Measurements from ENCODE around the gene EVPL.
"Not testable (repeated sequence)": the region's sequence is repeated elsewhere in the genome, so short reads cannot be mapped to it uniquely, and the experiment has no call there.

EVPL gene

GRCh38 chr17:75996665-75997590, 30.2 kb downstream of the EVPL start:
- DNase-seq: peak; percentile 80 to 91 (median 88)

DNA sequence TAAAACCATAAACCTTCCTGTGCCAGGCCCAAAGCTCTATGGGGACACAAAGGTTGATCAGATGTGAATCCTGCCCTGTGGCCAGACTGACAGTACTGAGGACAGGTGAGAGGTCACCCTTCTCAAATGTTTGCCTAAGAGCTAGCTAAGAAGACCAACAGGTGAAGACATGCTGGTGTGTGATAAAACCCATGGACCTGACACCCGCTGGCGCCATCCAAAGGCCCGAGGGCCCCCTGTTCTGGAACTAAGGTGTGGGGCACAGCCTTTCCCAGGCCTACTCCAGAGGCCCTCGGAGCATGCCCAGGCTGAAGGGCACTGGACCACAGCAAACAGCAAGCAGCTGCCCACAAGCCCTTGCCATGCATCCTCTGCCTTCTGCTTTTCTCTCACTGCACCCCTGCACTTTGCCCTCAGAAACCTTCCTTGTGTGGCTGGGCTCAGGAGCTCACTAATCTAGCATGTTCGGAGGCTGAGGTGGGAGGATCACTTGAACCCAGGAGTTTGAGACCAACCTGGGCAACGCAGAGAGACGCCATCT, 31.7 kb downstream of the EVPL start:
- no peak for DNase-seq

DNA sequence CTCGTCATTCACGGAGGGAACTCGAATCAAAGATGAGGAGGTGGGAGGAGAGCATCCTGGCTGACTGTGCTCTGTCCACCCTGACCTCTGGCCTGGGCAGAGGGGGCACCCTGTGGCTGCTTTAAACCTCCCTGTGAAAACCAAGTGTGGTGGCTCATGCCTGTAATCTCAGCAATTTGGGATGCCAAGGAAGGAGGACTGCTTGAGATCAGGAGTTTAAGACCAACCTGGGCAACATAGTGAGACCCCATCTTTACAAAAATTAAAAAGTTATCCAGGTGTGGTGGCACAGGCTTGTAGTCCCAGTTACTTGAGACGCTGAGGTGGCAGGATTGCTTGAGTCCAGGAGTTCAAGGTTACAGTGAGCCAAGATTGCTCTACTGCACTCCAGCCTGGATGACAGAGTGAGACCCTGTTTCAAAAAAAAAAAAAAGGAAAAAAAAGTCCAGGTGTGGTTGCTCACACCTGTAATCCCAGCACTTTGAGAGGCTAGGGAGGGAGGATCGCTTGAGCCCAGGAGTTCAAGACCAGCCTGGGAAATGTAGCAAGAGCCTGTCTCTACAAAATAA, 32.2 kb downstream of the EVPL start:
- DNase-seq: no peak

GRCh38 chr17:75991396-75991795, 35.7 kb downstream of the EVPL start:
- DNase-seq: no peak

DNA sequence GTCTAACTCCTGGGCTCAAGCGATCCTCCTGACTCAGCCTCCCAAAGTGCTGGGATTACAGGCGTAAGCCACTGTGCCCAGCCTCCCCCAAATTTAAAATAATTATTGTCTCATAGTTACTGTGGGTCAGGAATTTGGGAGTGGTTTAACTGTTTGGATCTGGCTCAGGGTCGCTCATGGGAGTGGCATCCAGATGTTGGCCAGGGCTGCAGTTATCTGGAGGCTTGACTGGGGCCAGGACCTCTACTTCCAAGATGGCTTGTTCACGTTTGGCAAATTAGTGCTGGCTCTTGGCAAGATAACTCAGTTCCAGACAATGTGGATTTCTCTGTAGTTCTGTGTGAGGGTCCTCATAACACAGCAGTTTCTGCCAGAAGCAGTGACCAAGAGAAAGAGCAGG, 40.1 kb downstream of the EVPL start:
- no peak for DNase-seq

DNA sequence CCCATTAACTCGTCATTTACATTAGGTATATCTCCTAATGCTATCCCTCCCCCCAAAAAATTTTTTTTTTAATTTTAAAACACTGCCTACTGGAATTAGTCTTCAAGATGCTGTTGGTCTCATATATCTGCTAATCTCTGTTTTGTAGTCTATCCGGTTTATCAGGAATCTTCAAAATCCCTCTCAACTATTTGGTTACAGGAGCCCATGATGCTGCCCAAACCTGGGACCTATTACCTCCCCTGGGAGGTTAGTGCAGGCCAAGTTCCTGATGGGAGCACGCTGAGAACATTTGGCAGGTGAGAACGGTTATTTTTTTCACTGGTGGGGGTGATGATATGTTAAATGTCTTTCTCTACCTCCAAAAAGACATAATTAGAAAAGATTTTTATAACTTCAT, 41.1 kb downstream of the EVPL start:
- no peak for DNase-seq

DNA sequence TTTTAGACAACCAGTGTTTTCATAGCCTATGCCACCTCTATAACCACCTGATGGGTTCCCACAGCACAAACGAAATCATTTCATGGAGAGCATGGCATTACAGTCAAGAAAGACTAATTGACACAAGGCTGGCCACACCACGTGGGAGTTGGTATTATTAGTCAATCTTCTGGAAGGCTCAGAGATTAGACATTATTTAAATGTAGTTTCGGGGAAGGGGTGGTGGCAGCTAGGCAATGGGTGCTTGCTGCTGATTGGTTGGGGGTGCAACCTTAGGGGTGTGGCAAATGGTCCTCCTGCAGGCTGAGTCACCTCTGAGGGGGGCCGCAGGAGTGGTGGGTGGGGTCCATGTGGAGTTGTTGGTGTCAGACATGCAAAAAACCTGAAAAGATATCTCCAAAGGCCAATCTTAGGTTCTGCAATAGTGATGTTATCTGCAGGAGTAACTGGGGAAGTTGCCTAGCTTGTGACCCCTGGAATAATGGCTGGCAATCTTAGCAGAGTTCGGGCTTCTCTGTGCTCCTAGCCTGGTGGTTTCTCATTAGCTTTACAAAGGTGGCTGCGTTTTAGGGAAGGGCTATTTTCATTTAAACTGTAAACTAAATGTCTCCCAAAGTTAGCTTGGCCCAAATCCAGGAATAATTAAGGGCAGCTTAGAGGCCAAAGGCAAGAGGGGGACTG, 43.5 kb downstream of the EVPL start:
- peak; percentile 36 to 61 (median 54) for DNase-seq

- DNase-seq: no peak
Observed at GRCh38 chr17:75981019-75981615, 46.0 kb downstream of the EVPL start.

DNA sequence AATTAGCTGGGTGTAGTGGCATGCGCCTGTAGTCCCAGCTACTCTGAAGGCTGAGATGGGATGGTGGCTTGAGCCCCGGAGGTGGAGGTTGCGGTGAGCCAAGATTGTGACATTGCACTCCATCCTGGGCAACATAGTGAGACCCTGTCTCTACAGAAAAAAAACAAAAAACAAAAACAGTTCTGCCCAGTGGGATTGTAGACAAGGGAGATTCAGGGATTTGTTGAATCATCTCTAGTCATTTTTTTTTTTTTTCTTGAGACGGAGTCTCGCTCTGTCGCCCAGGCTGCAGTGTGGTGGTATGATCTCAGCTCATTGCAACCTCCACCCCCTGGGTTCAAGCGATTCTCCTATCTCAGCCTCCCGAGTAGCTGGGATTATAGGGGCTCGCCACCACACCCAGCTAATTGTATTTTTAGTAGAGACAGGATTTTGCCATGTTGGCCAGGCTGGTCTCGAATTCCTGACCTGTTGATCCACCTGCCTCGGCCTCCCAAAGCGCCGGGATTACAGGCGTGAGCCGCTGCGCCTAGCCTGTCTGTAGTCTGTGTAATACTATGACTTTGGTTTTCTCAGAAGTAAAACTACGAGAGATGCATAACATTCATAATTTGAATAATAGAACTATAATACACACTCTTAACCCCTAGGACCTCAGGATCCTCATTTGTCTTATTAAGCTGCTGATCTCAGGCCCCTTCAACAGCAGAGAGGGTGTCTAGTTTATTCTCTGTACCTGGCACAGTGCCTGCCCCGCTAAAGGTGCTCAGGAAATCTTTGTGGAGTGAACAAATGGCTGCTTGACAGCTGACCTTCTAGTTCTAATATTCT, 46.7 kb downstream of the EVPL start:
- DNase-seq: no peak

DNA sequence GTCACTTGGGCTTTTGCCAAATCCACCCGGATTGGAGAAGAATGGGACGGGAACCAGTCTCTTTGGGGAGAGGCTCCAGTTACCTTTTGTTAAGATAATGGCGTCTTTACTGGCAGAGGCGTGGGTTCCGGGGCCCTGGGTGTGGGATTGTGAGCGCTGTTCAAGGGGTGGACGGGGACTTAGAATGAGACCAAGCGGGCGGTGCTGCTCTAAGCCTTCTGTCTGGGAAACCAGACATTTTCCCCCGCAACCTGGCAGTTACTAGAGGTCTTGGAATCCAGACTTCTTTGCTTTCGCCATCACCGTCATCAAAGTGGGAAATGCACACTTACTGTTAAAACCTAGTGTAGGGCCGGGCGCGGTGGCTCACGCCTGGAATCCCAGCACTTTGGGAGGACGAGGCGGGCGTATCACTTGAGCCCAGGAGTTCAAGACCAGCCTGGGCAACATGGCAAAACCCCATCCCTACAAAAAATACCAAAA, 47.4 kb downstream of the EVPL start:
- DNase-seq: no peak

- DNase-seq: peak; percentile 97 to 99 (median 98)
Observed at GRCh38 chr17:75978938-75979704, 48.0 kb downstream of the EVPL start, which contains the start of the genes ACOX1 and TEN1. TSS of gene ACOX1 (minus strand) at chr17:75979166. CDS start at chr17:75979073, 93 bp downstream. TSS of gene TEN1 (plus strand) at chr17:75979240. CDS start at chr17:75986193, 6,953 bp downstream.

- DNase-seq: peak in 1 of 4 experiments; percentile 11
Observed at GRCh38 chr17:75976175-75976848, 50.8 kb downstream of the EVPL start.

DNA sequence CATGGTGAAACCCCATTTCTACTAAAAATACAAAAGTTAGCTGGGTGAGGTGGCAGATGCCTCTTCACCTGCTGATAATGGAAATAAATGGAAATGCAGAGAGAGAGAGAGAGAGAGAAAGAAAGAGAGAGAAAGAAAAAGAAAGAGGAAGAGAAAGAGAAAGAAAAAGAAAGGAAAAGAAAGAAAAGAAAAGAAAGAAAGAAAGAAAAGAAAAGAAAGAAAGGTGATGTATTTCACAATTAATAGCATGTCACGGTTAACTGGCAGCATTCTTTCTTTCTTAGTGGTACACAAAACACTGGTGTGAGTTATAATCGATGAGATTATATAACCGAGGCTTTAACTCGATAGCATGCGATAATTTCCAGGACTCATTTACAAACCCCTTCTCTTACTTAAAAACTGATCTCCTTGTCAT, 51.3 kb downstream of the EVPL start:
- no peak for DNase-seq

DNA sequence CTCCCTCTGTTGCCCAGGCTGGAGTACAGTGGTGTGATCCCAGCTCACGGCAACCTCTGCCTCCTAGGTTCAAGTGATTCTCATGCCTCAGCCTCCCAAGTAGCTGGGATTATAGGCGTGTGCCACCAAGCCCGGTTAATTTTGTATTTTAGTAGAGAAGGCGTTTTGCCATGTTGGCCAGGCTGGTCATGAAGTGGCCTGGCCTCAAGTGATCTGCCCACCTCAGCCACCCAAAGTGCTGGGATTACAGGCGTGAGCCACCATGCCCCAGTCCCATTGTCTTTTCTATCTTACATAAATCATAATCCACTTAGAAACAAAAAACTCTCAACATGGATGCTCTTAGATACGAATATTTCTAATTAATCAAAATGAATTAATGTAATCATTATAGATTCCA, 51.9 kb downstream of the EVPL start:
- not testable (repeated sequence) for DNase-seq

GRCh38 chr17:75970626-75971025, 56.5 kb downstream of the EVPL start:
- DNase-seq: no peak

- peak; percentile 35 to 74 (median 66) for DNase-seq
Observed at GRCh38 chr17:75970011-75970523, 57.0 kb downstream of the EVPL start.

- not testable (repeated sequence) for DNase-seq
Observed at GRCh38 chr17:75969044-75969443, 58.1 kb downstream of the EVPL start.

DNA sequence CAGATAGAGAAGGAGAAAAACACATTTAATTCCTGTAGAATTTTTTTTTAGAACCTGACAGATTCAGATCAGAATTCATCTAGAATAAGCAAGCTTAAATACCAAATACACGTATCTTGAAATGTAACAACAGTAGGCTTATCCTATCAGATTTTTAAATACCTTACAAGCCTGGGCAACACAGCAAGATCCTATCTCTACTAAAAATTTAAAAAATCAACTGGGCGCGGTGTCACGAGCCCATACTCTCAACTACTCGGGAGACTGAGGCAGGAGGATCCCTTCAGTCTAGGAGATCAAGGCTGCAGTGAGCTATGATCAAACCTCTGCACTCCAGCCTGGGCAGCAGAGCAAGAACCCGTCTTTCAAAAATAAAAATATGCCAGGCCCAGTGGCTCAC, 61.6 kb downstream of the EVPL start:
- no peak for DNase-seq

DNA sequence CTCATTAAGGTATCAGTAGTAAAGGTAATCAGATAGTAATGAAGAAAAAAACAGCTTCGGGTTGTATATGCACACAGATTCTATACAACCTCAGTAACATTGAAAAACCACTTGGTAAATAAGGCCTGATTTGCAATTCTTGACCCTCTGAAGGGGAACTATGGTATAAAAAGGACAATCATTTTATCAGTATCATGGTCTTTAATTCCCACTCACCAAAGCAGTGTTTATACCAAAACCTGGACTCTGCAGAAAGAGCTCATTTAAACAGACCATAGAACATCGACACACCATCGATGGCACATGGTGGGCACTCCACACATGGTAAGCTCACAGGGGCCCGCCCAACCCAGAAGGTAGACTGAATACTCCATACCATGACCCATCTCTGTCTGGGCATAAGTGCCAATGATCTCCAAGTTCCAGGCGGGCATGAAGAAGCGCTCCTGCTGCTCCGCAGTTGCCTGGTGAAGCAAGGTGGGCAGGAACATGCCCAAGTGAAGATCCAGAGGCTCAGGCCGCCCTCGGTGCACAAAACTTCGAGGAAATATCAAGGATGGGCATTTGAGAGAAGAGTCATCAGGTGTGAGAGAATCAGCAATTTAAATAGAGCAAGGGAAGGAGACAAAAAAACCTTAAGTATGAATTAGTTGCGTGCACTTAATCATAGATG, 67.1 kb downstream of the EVPL start:
- DNase-seq: no peak

All from suppressor macrophage (primary cell).